Measurements from ENCODE around the gene ZFYVE28. TPM values are rescaled to one million over a fixed set of nuclear protein-coding genes. Genes with fewer than 3 reads are reported as not detected.

The ZFYVE28 gene
- total RNA-seq, 3 donors from 2014 or later: 12.3 to 14.1 (median 13.9) TPM

- DNase-seq (ENCODE audit: low spot score in 2 of 2): no peak
- intact Hi-C loops (cut with DNase I; ENCODE audit: low total_unique reads): no loop called here
- Histone ChIP-seq H3K27ac (no peak overlapping the region), H3K36me3 (no peaks in the 10 kb centered on the region), H3K4me1 (peaks cover 0 to 5% of the 10 kb centered on the region in 2 donors), H3K4me3 (no peak overlapping the region), H3K9me3 (no peaks in the 10 kb centered on the region), H3K27me3 (no peaks in the 10 kb centered on the region)
- no peak for TF ChIP-seq CTCF (IDR thresholded peaks at IDR 0.05)
- TF ChIP-seq POLR2AphosphoS5 (IDR thresholded peaks at IDR 0.05): no peak
- TF ChIP-seq POLR2A (IDR thresholded peaks at IDR 0.05): no peak
Measured at GRCh38 chr4:2461246-2461960, 43.0 kb upstream of the ZFYVE28 start.

- Histone ChIP-seq H3K4me3 (no peak overlapping the region), H3K36me3 (no peaks in the 10 kb centered on the region), H3K9me3 (no peaks in the 10 kb centered on the region), H3K27me3 (no peaks in the 10 kb centered on the region), H3K27ac (no peak overlapping the region), H3K4me1 (peaks cover 0 to 5% of the 10 kb centered on the region in 2 donors)
- no peak for TF ChIP-seq POLR2A (IDR thresholded peaks at IDR 0.05)
- no peak for TF ChIP-seq POLR2AphosphoS5 (IDR thresholded peaks at IDR 0.05)
- no peak for TF ChIP-seq CTCF (IDR thresholded peaks at IDR 0.05)
- DNase-seq (ENCODE audit: low spot score in 2 of 2): no peak
- intact Hi-C loops (cut with DNase I; ENCODE audit: low total_unique reads): no loop called here
Measured at GRCh38 chr4:2459589-2460349, 41.3 kb upstream of the ZFYVE28 start.

GRCh38 chr4:2458546-2459491 is 40.4 kb upstream of the ZFYVE28 start:
- no peaks in the 10 kb centered on the region for H3K9me3 ChIP-seq
- no peak for DNase-seq (ENCODE audit: low spot score in 2 of 2)
- no peaks in the 10 kb centered on the region for H3K27me3 ChIP-seq
- H3K36me3 ChIP-seq: no peaks in the 10 kb centered on the region
- no peak overlapping the region for H3K4me3 ChIP-seq
- H3K4me1 ChIP-seq: peaks cover 0 to 5% of the 10 kb centered on the region in 2 donors
- no peak overlapping the region for H3K27ac ChIP-seq
- intact Hi-C loops (cut with DNase I; ENCODE audit: low total_unique reads): no loop called here
- TF ChIP-seq POLR2A (IDR thresholded peaks at IDR 0.05) (no peak), CTCF (IDR thresholded peaks at IDR 0.05) (no peak), POLR2AphosphoS5 (IDR thresholded peaks at IDR 0.05) (no peak)

GRCh38 chr4:2457481-2458295 is 39.2 kb upstream of the ZFYVE28 start:
- Histone ChIP-seq H3K27me3 (no peaks in the 10 kb centered on the region), H3K9me3 (no peaks in the 10 kb centered on the region), H3K4me3 (no peak overlapping the region), H3K36me3 (no peaks in the 10 kb centered on the region), H3K27ac (no peak overlapping the region), H3K4me1 (peaks cover 0 to 5% of the 10 kb centered on the region in 2 donors)
- TF ChIP-seq POLR2AphosphoS5 (IDR thresholded peaks at IDR 0.05) (no peak), POLR2A (IDR thresholded peaks at IDR 0.05) (no peak), CTCF (IDR thresholded peaks at IDR 0.05) (no peak)
- intact Hi-C loops (cut with DNase I; ENCODE audit: low total_unique reads): no loop called here
- DNase-seq (ENCODE audit: low spot score in 2 of 2): no peak
